NCI-H748 (cell line): ENCODE measurements around the gene IQGAP2.

Experiments used
- DNase-seq: peaks from one replicate; lab custom pipeline; 2025; ENCODE audit not compliant: unreplicated experiment; lab: John Stamatoyannopoulos, UW

Gene IQGAP2

GRCh38 chr5:76561959-76562358, 158.9 kb downstream of the IQGAP2 start:
- DNase-seq: no peak

GRCh38 chr5:76565009-76565408, 161.9 kb downstream of the IQGAP2 start:
- DNase-seq: no peak

DNA sequence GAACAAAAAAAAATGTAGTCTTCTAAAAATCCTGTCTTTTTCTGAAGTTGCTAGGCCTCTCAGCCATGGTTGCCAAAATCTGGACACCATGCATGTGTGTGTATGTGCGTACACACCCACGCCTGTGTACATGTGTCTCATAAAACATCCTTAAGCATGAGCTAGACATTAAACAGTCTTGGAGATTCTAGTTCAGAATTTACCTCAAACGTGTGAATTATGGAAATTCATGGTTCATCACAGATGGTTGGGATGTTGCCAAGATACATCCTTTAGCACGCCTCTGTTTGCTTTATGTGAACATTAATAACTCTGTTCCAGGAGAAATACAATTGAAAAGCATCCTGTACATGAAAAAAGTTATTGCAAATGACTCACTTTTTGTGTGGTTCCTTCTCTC, 167.1 kb downstream of the IQGAP2 start:
- DNase-seq: no peak

DNA sequence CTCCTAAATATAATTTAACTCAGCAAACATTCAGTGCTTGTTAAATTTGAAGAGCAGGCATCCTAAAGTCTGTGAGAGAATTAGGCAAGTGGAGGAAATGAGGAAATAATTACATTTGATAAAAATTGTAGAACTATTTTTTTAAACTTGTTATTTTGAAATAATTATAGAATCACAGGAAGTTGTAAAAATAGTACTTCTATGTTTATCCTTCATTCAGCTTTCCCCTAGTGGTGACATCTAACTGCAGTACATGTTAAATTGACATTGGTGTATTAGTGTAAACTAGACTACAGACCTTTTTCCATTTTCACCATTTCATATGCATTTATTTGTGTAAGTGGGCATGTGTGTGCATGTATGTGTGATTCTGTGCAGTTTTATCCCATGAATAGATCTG, 168.5 kb downstream of the IQGAP2 start:
- DNase-seq: no peak

DNA sequence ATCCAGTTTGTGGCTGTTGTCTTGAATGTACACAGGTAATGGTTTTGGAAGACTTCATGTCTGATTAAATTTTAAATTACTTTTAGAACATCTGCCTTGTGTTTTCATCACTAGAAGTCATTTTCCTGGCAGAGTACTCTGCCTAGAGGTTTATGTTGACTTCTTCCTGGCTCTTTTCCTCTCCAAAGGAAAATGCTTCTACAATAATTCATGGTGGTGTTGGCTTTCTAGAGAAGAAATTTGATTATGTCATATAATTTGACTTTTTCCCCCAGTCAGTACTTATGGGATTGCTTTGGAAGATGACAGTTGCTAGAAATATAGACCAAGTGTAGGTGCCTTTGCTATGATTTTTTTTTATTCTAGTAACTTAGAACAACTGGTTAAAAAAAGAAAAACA, 173.4 kb downstream of the IQGAP2 start:
- no peak for DNase-seq

GRCh38 chr5:76576996-76577395, 173.9 kb downstream of the IQGAP2 start:
- no peak for DNase-seq

DNA sequence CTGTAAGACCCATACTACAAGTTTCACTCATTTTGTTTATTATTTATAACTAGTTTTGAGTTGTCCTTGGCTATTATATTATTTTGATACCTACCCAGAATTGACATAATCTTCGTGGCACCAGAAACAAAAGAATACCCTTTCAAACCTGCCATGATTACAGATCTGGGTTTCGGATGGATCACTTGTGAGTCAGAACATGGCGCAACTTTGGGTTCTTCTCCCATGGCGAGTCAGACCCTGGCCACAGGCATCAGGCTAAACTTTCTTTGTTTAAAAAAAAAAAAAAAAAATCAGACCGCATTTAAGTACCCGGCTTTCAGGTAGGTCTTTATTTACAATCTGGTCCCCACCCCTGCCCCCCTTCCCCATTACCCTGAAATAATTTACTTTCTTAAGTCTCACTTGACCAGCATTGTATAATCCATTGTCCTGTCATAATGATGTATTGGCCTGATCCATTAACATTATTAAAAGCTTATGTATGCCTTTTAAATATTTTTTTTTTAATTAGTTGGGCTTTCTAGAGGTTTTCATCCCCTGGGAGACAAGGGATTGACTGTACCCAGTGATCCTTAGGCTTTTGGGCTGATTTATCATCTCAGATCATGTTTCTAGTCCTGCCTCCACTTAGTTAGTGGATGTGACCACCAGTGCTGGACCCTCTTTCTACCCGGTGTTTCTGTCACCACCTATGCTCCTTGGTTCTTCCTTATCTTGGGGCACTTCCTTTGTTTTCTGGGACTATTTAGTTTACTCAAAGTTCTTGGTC, 176.3 kb downstream of the IQGAP2 start:
- DNase-seq: no peak

GRCh38 chr5:76580981-76581380, 177.9 kb downstream of the IQGAP2 start:
- no peak for DNase-seq

DNA sequence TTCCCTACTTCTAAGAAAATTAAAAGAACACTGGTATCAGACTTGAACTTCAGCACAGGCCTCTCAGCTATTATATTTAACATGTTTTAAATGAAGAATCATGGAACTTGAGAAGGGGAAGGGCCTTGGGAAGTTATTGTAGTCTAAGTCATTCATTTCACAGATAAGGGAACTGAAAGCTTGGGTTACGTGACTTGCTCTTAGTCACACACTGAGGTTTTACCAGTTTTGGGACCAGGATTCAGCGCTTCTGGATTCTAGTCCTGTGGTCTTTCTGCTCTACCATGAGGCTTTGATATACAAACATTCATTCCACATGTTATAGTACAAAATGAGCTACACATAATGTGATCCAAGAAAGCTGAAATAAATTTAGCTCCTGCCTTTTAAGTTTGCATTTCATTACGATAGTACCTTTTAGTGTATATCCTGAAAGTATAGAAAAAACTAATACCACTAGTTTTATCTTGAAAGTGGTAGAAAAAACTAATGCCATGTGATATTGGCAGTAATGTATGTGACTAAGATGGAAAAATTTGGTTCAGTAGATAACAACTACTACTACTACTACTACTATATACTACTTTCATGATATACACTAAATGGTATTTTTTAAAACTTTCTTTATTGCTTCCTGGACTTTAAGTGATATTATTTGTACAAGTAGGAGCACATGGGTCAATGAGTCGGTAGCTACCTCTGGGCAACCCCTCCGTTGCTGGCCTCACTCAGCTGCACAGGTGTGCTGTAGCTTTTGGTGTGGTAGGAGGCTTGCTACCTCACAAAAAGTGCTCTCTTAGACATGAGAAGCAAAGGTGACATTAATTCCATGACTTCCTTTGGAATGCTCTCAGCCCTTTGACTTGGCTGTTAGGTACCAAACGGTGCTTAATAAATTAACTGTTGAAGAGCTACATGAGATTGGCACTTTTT, 179.4 kb downstream of the IQGAP2 start:
- DNase-seq: no peak

- DNase-seq: peak; percentile 6
Measured at GRCh38 chr5:76583163-76584047, 180.3 kb downstream of the IQGAP2 start.

- DNase-seq: no peak
Measured at GRCh38 chr5:76585783-76586217, 182.7 kb downstream of the IQGAP2 start.

DNA sequence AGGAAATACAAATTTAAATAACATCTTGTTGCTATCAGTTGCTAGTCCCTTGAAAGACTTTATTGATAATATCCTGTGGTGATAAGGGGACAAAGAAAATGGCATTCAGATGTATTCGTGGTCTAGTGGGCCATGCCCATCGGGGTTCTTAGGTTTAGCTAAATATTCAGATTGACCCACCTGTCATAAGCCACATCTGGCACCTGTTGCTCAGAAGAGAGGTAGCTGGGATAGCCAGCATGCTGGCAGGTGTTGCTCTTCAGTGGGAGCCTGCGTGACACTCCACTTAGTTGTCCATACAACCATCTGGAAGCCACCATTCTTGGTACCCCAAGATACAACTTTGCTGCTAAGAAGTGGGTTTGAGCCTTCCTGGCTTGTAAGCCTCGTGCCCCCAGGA, 183.4 kb downstream of the IQGAP2 start:
- DNase-seq: no peak

GRCh38 chr5:76590027-76590426, 186.9 kb downstream of the IQGAP2 start:
- DNase-seq: no peak

- no peak for DNase-seq
Measured at GRCh38 chr5:76591366-76591765, 188.3 kb downstream of the IQGAP2 start.

DNA sequence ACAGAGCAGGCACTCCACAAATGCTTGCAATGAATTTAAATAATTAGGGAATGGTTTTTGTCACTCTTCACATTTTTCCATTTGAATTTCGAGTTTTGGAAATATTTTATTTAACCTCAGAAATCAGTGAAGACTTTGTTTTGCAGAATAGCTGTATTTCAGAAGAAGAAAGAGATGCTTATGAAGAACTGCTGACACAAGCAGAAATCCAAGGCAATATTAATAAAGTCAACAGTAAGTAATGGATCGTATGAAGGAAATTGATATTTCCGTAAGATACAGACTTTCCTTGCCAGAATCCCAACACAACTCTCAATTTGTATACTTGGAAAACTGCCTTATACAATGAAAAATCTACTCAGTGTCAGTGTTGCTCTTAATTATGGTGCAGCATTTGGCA, 189.6 kb downstream of the IQGAP2 start:
- no peak for DNase-seq

- no peak for DNase-seq
Measured at GRCh38 chr5:76594107-76594506, 191.0 kb downstream of the IQGAP2 start.

DNA sequence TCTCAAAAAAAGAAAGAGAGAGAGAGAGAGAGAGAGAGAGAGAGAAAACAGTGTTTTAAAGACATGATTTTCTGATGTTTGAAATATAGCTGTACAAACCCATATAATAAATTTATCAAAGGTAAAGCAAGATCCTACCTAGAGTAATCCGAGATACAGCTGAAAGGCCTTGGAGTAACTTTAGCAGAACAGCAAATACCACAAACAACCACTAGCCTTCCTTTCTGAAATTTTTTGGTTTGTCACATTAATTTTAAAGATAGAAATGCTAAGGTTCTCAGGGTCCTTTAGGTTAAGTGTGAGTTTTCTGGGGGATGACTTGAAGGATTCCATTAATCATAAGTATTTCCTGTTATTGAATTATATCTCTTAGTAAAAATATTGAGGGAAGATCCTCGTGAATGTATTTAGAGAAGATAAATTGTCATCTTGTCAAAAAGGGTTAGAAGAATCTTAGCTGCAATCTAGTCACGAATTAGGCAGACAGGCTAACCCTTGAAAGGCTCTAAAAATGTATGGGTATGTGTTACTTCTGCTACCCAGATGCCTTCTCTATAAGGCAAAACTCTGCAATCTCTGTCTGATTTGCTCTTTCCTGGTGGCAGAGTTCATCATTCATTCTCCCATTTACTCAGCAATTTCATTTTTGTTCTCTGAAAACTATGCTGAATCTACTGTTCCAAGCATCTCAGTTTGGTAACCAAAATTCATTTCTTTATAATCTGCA, 192.8 kb downstream of the IQGAP2 start:
- DNase-seq: no peak

GRCh38 chr5:76598531-76598930, 195.4 kb downstream of the IQGAP2 start:
- no peak for DNase-seq

DNA sequence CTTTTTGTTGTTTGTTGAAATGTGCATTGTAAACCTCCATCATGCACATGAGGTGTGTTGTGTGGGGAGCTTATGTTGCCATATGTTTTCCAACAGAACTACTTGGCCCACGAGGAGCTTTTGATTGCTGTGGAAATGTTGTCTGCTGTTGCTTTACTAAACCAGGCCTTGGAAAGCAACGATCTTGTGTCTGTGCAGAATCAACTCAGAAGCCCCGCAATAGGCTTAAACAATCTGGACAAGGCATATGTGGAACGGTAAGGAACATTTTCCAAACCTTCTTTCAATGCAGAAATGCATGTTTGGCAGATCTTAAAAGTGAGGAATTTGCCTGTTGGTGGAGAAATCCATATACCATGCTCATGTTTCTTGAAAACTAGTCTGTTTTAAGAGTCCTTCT, 197.6 kb downstream of the IQGAP2 start:
- DNase-seq: no peak

GRCh38 chr5:76601470-76601869, 198.4 kb downstream of the IQGAP2 start:
- DNase-seq: peak; percentile 73
